ENCODE data around the gene COL2A1. TPM values are rescaled to one million over a fixed set of nuclear protein-coding genes. Genes with fewer than 3 reads are reported as not detected.

COL2A1 gene
- total RNA-seq, 1 experiment from 2014 or later: 0.50 TPM

DNA sequence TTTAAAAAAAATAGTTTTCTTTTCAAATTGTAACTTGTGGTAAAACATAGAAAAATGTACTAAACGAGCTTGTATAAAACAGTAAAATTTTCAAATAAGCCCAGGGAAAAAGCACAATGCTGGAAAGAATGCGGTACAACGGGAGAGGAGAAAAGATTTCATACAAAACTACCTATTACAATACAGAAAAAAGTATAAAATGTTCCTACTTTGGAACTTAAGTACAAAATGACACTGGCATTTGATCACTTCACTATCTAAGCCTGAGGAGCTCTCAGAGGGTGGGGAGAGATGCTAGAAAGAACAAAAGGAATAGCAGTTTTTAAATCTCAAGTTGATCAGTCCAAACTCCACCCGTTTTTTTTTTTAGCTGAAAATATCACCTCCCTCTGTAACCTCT, 39.5 kb upstream of the COL2A1 start:
- TF ChIP-seq, protein P1, sequence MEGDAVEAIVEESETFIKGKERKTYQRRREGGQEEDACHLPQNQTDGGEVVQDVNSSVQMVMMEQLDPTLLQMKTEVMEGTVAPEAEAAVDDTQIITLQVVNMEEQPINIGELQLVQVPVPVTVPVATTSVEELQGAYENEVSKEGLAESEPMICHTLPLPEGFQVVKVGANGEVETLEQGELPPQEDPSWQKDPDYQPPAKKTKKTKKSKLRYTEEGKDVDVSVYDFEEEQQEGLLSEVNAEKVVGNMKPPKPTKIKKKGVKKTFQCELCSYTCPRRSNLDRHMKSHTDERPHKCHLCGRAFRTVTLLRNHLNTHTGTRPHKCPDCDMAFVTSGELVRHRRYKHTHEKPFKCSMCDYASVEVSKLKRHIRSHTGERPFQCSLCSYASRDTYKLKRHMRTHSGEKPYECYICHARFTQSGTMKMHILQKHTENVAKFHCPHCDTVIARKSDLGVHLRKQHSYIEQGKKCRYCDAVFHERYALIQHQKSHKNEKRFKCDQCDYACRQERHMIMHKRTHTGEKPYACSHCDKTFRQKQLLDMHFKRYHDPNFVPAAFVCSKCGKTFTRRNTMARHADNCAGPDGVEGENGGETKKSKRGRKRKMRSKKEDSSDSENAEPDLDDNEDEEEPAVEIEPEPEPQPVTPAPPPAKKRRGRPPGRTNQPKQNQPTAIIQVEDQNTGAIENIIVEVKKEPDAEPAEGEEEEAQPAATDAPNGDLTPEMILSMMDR (IDR thresholded peaks at IDR 0.05; ENCODE audit: unreplicated experiment): no peak
- no peaks in the 10 kb centered on the region for H3K36me3 Mint-ChIP-seq (ENCODE audit: insufficient read depth, unreplicated experiment)
- no peaks in the 10 kb centered on the region for H3K9me3 Mint-ChIP-seq (ENCODE audit: low read depth, unreplicated experiment)
- H3K27ac Mint-ChIP-seq (ENCODE audit: unreplicated experiment): no peak overlapping the region
- CTCF ChIA-PET: interaction anchor here (0.7 kb wide), 1 partner anchor 446 kb away, joined by 5 read pairs; no protein-coding TSS in a partner anchor
- H3K27me3 Mint-ChIP-seq (ENCODE audit: unreplicated experiment): no peaks in the 10 kb centered on the region
- DNase-seq: no peak
- H3K4me1 Mint-ChIP-seq (ENCODE audit: low read depth, unreplicated experiment): no peaks in the 10 kb centered on the region
- H3K4me3 Mint-ChIP-seq (ENCODE audit: low read depth, unreplicated experiment): no peak overlapping the region
- no TSS peak for BruUV-seq (replicated peaks)
- intact Hi-C loops (cut with micrococcal nuclease; ENCODE audit: unreplicated experiment): no loop called here

DNA sequence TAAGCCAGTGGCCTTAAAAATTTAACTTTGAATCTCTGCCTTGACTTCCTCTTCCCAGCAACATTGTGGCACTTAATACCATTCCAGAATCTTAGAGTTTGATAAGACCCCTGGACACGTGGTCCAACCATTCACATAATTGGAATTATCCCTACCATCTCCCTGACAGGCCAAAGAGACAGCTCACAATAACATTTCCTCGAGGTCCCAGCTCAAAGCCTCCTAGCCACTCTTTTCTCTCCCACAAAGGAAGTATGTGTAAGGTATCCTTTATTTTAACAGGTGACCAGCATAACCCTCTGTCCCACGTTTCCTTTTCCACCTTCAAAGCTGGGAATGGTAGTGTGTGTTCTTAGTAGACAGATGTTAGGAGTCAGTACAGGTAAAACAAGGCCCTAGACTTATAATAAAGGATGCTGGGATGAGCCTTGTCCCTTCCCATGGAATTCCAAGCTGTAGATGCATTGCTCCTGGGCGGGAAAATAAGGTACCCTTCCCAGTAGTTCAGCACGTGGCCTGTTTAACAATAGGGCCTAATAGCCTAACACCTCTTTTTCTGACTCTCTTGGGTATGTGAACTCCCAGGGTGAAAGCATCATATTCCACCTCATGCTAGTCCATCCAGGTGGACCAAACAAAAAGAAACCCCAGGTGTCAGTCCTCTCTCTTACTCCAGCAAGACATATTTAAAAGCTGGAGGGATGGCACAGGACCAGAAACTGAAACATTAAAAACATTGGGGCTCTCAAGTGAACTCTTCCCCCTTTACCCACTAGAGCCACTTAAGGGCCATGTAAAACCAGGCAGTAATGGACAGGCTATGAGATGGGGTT, 37.5 kb upstream of the COL2A1 start:
- no peak for DNase-seq
- CTCF ChIA-PET: no interaction called here
- Mint-ChIP-seq H3K27ac (ENCODE audit: unreplicated experiment) (no peak overlapping the region), H3K27me3 (ENCODE audit: unreplicated experiment) (peaks cover 19% of the 10 kb centered on the region), H3K9me3 (ENCODE audit: low read depth, unreplicated experiment) (no peaks in the 10 kb centered on the region), H3K4me1 (ENCODE audit: low read depth, unreplicated experiment) (no peaks in the 10 kb centered on the region), H3K36me3 (ENCODE audit: insufficient read depth, unreplicated experiment) (no peaks in the 10 kb centered on the region), H3K4me3 (ENCODE audit: low read depth, unreplicated experiment) (no peak overlapping the region)
- TF ChIP-seq, protein P1 (IDR thresholded peaks at IDR 0.05; ENCODE audit: unreplicated experiment): no peak
- intact Hi-C loops (cut with micrococcal nuclease; ENCODE audit: unreplicated experiment): no loop called here
- no TSS peak for BruUV-seq (replicated peaks)

GRCh38 chr12:48040354-48040753, 36.1 kb upstream of the COL2A1 start:
- H3K4me1 Mint-ChIP-seq (ENCODE audit: low read depth, unreplicated experiment): no peaks in the 10 kb centered on the region

DNA sequence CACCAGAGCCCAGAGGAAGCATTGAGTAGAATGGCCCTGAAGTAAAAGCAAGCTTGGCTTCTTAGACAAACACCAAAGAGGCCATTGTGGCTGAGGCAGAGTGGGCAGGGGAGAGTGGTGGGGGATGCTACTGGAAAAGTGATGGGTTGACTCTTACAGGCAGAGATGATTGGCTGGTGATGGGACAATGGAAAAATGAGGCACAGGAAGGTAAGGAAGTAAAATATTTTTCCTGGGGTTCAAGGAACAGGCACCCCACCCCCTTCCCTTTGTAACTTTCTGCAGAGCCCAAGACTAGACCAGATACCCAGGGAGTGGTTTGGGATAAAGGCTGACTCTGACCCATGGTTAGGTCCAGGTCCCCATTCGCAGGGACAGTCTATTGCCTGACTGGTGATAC, 34.9 kb upstream of the COL2A1 start:
- intact Hi-C loops (cut with micrococcal nuclease; ENCODE audit: unreplicated experiment): no loop called here
- no peak for DNase-seq
- no peak overlapping the region for H3K4me3 Mint-ChIP-seq (ENCODE audit: low read depth, unreplicated experiment)
- BruUV-seq (replicated peaks): no TSS peak
- H3K4me1 Mint-ChIP-seq (ENCODE audit: low read depth, unreplicated experiment): no peaks in the 10 kb centered on the region
- CTCF ChIA-PET: no interaction called here
- peaks cover 21% of the 10 kb centered on the region for H3K27me3 Mint-ChIP-seq (ENCODE audit: unreplicated experiment)
- no peak overlapping the region for H3K27ac Mint-ChIP-seq (ENCODE audit: unreplicated experiment)
- no peaks in the 10 kb centered on the region for H3K36me3 Mint-ChIP-seq (ENCODE audit: insufficient read depth, unreplicated experiment)
- TF ChIP-seq, protein P1 (IDR thresholded peaks at IDR 0.05; ENCODE audit: unreplicated experiment): no peak
- no peaks in the 10 kb centered on the region for H3K9me3 Mint-ChIP-seq (ENCODE audit: low read depth, unreplicated experiment)

More at GRCh38 chr12:48040354-48040753, 36.1 kb upstream of the COL2A1 start:
- DNase-seq: no peak
- no peaks in the 10 kb centered on the region for H3K9me3 Mint-ChIP-seq (ENCODE audit: low read depth, unreplicated experiment)
- H3K27ac Mint-ChIP-seq (ENCODE audit: unreplicated experiment): no peak overlapping the region
- TF ChIP-seq, protein P1 (IDR thresholded peaks at IDR 0.05; ENCODE audit: unreplicated experiment): no peak
- no peak overlapping the region for H3K4me3 Mint-ChIP-seq (ENCODE audit: low read depth, unreplicated experiment)
- intact Hi-C loops (cut with micrococcal nuclease; ENCODE audit: unreplicated experiment): no loop called here
- peaks cover 21% of the 10 kb centered on the region for H3K27me3 Mint-ChIP-seq (ENCODE audit: unreplicated experiment)
- BruUV-seq (replicated peaks): no TSS peak
- CTCF ChIA-PET: no interaction called here
- H3K36me3 Mint-ChIP-seq (ENCODE audit: insufficient read depth, unreplicated experiment): no peaks in the 10 kb centered on the region

Data from Calu3 (cell line).